HCT116 (cell line): ENCODE results near the gene TROAP.

Experiments used
- CTCF ChIP-seq, 3 experiments: fragments of 200-600 bp in 1 of 3; sonication (generic) in 1 of 3; IDR thresholded peaks in 2 of 3; conservative IDR thresholded peaks in 1 of 3; 2 replicates each; pipeline ENCODE4 v1.5.1; 2012 to 2017; ENCODE audit warnings: low read depth in 2 of 3, low read length in 2 of 3, antibody characterized with exemption in 1 of 3, borderline replicate concordance in 1 of 3, control low read depth in 1 of 3, mild to moderate bottlenecking in 1 of 3, mixed read lengths in 1 of 3, mixed run types in 1 of 3, moderate library complexity in 1 of 3; ENCODE audit not compliant: insufficient read depth in 1 of 3
- POLR2AphosphoS5 ChIP-seq: IDR thresholded peaks from 2 replicates; pipeline ENCODE4 v1.6.1; 2011; ENCODE audit warnings: mild to moderate bottlenecking, low read depth, low read length, moderate library complexity
- SP1 ChIP-seq: IDR thresholded peaks from 2 replicates; pipeline ENCODE4 v1.6.1; 2012; ENCODE audit warnings: low read depth

GRCh38 chr12:49314811-49315210 lies 8.2 kb upstream of the TROAP start:
- TF ChIP-seq POLR2AphosphoS5 (no peak), CTCF (IDR thresholded peaks at IDR 0.05 in 2 of 3, conservative IDR thresholded peaks at IDR 0.05 in 1 of 3; ENCODE audit: borderline replicate concordance in 1 of 3, insufficient read depth in 1 of 3, low read depth in 2 of 3, low read length in 2 of 3) (no peak), SP1 (no peak)
